ENCODE data around the gene CSGALNACT2. TPM values are rescaled to one million over a fixed set of nuclear protein-coding genes. Genes with fewer than 3 reads are reported as not detected.

CSGALNACT2 gene
- total and polyA plus RNA-seq, 9 of the 15 experiments (the other 6 are each of a cell fraction or from before 2014, with no cell fraction given): 1.4 to 7.3 (median 3.5) TPM

DNA sequence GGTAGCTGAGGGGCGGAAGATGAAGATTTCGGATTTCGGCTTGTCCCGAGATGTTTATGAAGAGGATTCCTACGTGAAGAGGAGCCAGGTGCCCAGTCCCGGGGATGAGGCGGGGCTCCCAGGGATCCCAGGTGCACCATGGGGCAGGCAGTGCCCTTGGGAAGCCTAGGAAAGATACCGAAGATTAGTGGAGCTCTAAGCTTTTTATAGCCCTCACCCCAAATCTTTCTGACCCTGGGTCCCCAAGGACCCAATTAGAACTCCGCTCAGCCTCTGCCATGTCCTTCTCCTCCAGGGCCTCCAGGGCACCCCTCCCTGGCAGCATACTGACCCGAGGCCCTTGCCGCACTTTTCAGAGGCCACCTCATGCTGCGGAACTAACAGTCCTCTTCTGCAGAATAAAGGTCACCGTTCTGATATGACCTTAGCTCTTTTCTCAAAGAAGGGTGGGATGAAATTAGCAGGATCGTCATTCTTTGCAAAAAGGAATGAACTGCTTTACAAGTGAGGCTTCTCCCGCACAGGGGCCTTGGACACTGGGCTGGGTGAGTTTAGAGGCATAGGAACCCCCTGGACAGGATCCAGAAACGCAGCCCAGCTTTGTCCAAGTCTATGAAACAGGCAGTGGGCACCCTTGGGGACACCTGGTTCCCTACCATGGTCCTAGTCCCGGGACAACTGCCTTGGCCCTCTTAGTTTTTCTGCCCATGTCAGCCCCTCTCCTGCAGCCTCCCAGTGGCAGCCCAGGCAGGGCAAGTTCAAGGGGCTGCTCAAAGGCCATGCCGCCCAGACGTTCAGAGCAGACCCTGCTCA is 17.9 kb upstream of the CSGALNACT2 start:
- H2AFZ ChIP-seq (ENCODE audit: low read depth, low read length): no peak overlapping the region
- ChIA-PET POLR2A (interaction anchor here (0.6 kb wide), 1 partner anchor 136 kb away, joined by 3 read pairs; no protein-coding TSS in a partner anchor), CTCF (ENCODE audit: low intra/inter-chr PET ratio) (no interaction called here)
- BruUV-seq (replicated peaks): no TSS peak
- H3K4me1 ChIP-seq (replicated peaks in 1 of 2; ENCODE audit: control insufficient read depth in 2 of 2, insufficient read depth in 2 of 2, low read length in 2 of 2): peaks cover 0 to 11% of the 10 kb centered on the region in 2 experiments; a peak in 1 of 5 replicates
- H3K4me3 ChIP-seq: no peak overlapping the region
- H3K27me3 ChIP-seq (ENCODE audit: control insufficient read depth in 2 of 2, insufficient read depth in 2 of 2, low read length in 2 of 2): peaks cover 12 to 83% of the 10 kb centered on the region in 2 experiments
- H3K27ac ChIP-seq (ENCODE audit: extremely low read depth, low read depth, low read length): no peak overlapping the region
- TF ChIP-seq, protein P1, sequence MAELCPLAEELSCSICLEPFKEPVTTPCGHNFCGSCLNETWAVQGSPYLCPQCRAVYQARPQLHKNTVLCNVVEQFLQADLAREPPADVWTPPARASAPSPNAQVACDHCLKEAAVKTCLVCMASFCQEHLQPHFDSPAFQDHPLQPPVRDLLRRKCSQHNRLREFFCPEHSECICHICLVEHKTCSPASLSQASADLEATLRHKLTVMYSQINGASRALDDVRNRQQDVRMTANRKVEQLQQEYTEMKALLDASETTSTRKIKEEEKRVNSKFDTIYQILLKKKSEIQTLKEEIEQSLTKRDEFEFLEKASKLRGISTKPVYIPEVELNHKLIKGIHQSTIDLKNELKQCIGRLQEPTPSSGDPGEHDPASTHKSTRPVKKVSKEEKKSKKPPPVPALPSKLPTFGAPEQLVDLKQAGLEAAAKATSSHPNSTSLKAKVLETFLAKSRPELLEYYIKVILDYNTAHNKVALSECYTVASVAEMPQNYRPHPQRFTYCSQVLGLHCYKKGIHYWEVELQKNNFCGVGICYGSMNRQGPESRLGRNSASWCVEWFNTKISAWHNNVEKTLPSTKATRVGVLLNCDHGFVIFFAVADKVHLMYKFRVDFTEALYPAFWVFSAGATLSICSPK (IDR thresholded peaks at IDR 0.05; ENCODE audit: borderline replicate concordance): no peak
- no peak for TF ChIP-seq KAT2B (IDR thresholded peaks at IDR 0.05; ENCODE audit: low read depth, low read length)
- TF ChIP-seq SRSF1 (IDR thresholded peaks at IDR 0.05; ENCODE audit: low read depth, low read length): no peak
- TF ChIP-seq, protein P2, sequence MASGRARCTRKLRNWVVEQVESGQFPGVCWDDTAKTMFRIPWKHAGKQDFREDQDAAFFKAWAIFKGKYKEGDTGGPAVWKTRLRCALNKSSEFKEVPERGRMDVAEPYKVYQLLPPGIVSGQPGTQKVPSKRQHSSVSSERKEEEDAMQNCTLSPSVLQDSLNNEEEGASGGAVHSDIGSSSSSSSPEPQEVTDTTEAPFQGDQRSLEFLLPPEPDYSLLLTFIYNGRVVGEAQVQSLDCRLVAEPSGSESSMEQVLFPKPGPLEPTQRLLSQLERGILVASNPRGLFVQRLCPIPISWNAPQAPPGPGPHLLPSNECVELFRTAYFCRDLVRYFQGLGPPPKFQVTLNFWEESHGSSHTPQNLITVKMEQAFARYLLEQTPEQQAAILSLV (tag; IDR thresholded peaks at IDR 0.05): no peak
- TF ChIP-seq CCNT2 (IDR thresholded peaks at IDR 0.05; ENCODE audit: borderline replicate concordance, extremely low read depth, insufficient read length, low read depth, low read length): no peak
- TF ChIP-seq NELFE (IDR thresholded peaks at IDR 0.05; ENCODE audit: insufficient read depth, insufficient read length): no peak
- no peak for TF ChIP-seq RAD51 (IDR thresholded peaks at IDR 0.05; ENCODE audit: borderline replicate concordance, low read depth)
- TF ChIP-seq NEUROD1 (IDR thresholded peaks at IDR 0.05; ENCODE audit: borderline replicate concordance, low read depth, low read length, partially characterized antibody): no peak
- TF ChIP-seq PHF21A (IDR thresholded peaks at IDR 0.05; ENCODE audit: borderline replicate concordance, low read depth): no peak
- no peak for TF ChIP-seq POLR3G (IDR thresholded peaks at IDR 0.05; ENCODE audit: extremely low read depth, insufficient read length, insufficient replicate concordance)
- H4K20me1 ChIP-seq (replicated peaks; ENCODE audit: control insufficient read depth, insufficient read depth, low read length): peaks cover 7% of the 10 kb centered on the region; the same call in 1 of the 2 replicates
- H3K9me1 ChIP-seq (ENCODE audit: control insufficient read depth, insufficient read depth, low read length): no peaks in the 10 kb centered on the region
- intact Hi-C loops (cut with micrococcal nuclease) (no loop called here), in situ Hi-C loops (cut with MboI) (no loop called here)
- FAIRE-seq (no peak), DNase-seq (ENCODE audit: extremely low read depth in 1 of 4, low spot score in 3 of 4) (no peak), ATAC-seq (no peak)
- no peak overlapping the region for H3K4me2 ChIP-seq (ENCODE audit: insufficient read depth, low read length)
- H3K36me3 ChIP-seq (ENCODE audit: control insufficient read depth, insufficient read depth, low read length): no peaks in the 10 kb centered on the region
- H3K79me2 ChIP-seq (ENCODE audit: control insufficient read depth, insufficient read depth, low read length): no peaks in the 10 kb centered on the region
- H3K9me3 ChIP-seq (replicated peaks; ENCODE audit: control insufficient read depth, insufficient read depth, low read depth, low read length): no peaks in the 10 kb centered on the region
- no peak overlapping the region for H3K9ac ChIP-seq (ENCODE audit: insufficient read depth in 1 of 2, low read depth in 2 of 2, low read length in 2 of 2)
- 4% methylated on average over 19 of the region's 19 CpGs for WGBS (ENCODE audit: insufficient coverage, low coverage, missing lambda C conversion rate)
